Fibroblast of lung (primary cell): ENCODE data around the gene KRTAP10-1.

Experiments
- CTCF ChIP-seq, 2 donors: IDR thresholded peaks in 1 of 2; conservative IDR thresholded peaks in 1 of 2; 1 replicate in 1 of 2; 2 replicates in 1 of 2; pipeline ENCODE4 v1.5.1; 2011 to 2012; ENCODE audit warnings: low read length in 2 of 2, control low read depth in 1 of 2, inconsistent platforms in 1 of 2, low read depth in 1 of 2, mild to moderate bottlenecking in 1 of 2
- EZH2 ChIP-seq: IDR thresholded peaks from 2 replicates; pipeline ENCODE4 v1.5.1; 2012; ENCODE audit warnings: low read length, control low read depth, mild to moderate bottlenecking; ENCODE audit errors: missing control alignments

GRCh38 chr21:44508426-44508710, 31.6 kb downstream of the KRTAP10-1 start:
- TF ChIP-seq CTCF (conservative IDR thresholded peaks at IDR 0.05 in 1 of 2, IDR thresholded peaks at IDR 0.05 in 1 of 2; ENCODE audit: low read depth in 1 of 2, low read length in 2 of 2) (no peak), EZH2 (no peak)
